COLO668 (cell line): ENCODE data around the gene LHX6.

Experiments used
- DNase-seq: peaks from one replicate; lab custom pipeline; 2025; ENCODE audit not compliant: unreplicated experiment; lab: John Stamatoyannopoulos, UW

LHX6 gene

GRCh38 chr9:122192914-122193525, 35.7 kb downstream of the LHX6 start:
- no peak for DNase-seq

GRCh38 chr9:122192261-122192875, 36.4 kb downstream of the LHX6 start:
- DNase-seq = peak; percentile 7

- DNase-seq = no peak
Measured at GRCh38 chr9:122191584-122191983, 37.2 kb downstream of the LHX6 start.

DNA sequence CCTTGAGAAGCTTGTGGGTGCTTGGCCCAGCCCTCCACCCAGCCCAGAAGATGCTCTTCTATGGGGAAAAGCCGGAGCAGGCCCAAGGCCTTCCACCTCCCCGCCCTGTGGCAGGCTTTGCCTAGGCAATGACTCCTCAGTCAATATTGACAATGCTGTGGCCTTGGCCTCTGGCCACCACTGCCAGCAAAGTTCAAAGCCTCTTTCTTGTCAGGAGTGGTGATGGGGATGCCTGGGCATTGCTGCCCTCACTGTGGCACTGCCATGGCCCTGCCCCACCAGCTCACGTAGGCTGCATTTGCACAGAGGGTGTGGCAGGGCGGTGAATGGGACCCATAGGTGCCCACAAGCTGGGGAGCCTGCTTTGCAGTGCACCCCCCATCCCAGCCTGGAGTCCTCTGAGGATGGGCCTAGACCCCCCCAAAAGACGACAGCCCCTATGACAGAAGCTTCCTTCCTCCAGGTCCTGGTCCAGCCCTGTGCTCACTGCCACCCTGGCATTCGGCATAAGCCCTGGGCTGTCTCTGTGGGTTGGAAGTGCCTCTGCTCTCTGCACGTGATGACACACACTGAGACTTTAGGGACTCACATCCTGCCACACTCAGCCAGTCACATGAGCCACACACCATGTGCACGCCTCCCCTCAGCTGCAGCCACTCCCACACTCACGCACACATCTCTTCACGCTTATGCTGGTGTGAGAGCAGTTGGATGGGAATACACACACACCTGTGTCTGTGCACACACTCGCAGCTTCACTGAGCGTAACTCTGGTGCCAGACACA, 38.0 kb downstream of the LHX6 start:
- DNase-seq = peak; percentile 50

- DNase-seq = no peak
Measured at GRCh38 chr9:122188369-122188768, 40.4 kb downstream of the LHX6 start.

DNA sequence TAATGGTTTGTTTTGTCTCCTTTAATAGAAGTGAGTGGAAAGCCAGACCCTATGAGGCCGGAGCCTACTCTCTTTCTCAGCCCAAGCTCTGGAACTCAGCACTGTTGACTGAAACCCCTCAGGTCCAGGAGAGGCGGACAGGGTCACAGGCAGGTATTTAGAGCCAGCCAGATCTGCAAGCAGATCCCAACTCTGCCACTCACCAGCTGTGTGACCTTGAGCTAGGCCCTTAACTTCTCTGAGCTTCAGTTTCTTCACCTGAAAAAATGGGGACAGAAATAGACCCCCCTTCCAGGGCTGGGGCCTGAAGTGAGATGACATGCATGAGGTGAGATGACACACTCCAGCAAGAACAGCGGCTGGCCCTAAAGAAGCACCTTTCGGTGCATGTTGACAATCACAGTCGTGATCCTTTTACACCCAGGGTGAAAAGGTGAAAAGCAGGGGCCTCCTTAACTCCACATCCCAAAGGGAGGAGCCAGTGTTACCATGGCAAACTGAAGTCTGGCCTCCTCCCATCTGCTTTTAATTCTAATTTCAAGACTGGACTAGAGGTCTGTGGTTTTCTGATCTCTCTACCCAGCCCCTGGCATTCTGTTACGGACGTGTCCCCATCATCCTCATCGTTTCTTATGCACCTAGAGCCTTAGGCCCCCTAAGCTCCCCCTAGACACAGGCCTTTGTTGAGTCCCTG, 41.8 kb downstream of the LHX6 start:
- no peak for DNase-seq

DNA sequence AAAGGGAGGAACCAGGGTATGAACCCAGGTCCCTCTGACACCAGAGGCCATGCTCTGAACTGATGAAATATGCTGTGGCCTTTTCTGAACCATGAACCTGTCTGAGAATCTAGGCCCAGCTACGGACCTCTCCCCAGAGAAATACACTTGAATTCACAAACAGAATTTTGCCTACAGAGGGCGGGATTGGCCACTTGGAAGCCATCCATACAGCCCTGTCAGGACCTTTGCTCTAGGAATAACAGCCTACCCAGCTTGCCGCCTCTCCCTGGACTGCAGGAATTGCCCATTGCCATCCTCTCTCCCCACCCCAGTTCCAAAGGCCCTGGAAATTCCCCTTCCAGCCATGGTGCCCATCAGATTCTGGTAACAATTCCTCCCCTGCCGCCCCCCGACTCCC, 42.5 kb downstream of the LHX6 start:
- no peak for DNase-seq

GRCh38 chr9:122184551-122184950, 44.2 kb downstream of the LHX6 start:
- DNase-seq = no peak

DNA sequence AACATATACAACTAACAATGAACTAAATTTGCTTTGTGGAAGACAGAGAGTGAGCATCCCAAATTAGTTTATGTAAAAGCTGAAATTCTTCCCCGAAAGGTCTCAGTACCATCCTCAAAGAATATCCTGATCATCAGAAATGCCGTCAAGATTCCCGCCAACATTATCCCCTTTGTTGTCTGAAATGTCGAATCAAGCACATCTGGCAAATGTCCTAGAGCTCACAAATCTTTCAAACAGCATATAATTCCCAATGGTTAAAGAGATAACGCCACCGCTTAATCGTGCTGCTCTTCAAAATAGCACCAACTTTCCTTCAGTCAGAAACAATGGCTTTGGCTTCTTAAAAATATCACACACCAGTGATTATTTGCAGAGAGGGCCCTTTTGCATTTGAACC, 45.3 kb downstream of the LHX6 start:
- DNase-seq = no peak

DNA sequence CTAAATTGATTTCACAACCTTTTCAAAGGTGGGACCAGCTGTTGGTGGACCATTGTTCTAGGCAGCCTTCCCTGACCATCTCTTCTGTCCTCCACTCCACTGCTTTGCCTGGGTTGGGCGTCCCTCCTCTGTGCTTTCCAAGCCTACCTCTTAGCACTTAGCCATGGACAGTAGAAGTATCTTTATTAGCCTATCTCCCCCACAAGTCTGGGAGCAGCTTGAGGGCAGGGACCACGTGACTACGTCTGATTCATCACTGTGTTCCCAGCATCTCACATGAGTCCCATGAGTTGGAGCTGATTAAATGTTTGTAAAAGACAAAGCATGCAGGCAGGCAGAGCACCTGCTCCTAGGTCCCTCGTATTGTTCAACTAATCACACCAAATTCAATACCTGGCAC, 48.1 kb downstream of the LHX6 start:
- DNase-seq = peak; percentile 71

DNA sequence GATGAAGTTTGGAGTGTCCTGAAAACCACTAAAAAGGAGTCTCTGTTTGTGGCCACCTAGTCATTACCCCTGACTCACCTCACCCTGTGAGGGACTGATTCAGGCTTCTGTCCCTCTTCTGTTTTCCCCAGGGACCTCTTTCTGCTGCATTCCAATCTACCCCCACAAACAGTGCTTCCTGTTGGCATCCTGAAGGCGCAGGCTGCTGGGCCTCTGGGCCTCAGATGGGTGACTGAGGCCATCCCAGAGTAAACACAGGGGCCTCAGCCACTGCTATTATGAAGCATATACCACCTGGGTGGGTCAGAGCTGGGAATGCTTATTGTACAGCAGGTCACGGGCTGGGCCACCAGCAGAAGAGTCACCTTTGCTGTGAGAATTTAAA, 49.1 kb downstream of the LHX6 start:
- DNase-seq = peak; percentile 7

DNA sequence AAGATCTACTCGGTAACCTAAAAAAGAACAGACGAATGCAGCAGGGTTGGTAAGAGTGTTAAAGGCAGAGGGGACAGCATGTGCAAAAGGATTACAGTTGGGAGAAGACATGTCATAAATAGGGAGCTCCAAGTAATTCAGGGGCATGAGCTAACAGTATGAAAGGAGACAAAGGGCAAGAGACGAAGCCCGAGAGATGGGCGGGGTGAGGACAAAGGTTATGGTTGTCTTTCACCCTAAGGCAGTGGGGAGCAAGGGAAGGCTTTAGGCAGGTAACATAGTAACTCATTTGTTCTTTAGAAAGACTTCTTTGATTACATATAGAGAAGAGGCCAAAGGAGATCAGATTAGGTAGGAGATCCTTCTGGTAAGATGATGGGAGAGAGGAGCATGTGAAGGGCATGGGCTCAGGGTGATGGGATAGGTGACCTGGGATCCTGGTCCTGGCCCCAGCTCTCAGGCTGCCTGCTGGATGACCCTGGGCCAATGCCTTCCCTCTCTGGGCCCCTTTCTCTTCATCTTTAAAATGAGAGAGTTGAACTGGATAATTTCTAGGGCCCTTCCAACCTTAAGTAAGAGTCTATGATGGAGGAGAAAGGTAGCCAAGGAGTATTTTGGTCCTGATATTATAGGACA, 49.6 kb downstream of the LHX6 start:
- DNase-seq = no peak

- DNase-seq = no peak
Measured at GRCh38 chr9:122176916-122177315, 51.8 kb downstream of the LHX6 start.

DNA sequence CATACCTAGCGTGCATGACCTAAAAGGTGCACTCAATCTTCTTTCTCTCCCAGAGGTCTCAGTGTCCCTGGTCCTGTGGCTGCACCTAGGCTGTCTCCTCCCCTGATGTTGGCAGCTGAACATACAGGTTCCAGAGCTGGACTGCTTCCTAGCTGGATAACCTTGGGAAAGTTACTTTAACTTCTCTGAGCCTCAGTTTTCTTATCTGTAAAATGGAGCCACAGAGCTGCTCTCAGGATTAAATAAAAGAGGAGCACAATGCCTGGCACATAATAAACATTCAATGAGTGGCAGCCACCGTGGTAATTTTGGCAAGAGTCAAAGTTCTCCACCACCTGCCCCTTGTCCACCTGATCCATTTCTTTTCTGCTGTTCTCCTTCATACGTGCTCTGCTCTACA, 55.1 kb downstream of the LHX6 start:
- DNase-seq = no peak

DNA sequence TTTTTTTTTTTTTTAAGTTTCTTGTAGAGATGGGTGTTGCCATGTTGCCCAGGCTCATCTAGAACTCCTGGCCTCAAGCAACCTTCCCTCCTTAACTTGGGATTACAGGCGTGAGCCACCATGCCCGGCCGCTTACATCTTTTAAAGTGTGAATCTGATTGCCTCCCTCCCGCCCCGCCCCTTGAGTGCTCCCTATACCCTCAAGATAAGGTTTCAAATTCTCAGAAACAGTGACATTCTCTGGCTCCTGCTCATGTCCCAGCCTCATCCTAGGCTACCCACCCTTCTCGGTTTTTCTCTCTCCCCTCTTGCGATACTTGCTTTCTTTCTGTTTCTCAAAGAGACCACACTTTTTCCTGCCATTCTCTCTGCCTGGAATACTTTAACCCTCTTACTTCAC, 56.6 kb downstream of the LHX6 start:
- no peak for DNase-seq

- DNase-seq = no peak
Measured at GRCh38 chr9:122168356-122168755, 60.4 kb downstream of the LHX6 start.

GRCh38 chr9:122164286-122164685, 64.5 kb downstream of the LHX6 start:
- DNase-seq = no peak

DNA sequence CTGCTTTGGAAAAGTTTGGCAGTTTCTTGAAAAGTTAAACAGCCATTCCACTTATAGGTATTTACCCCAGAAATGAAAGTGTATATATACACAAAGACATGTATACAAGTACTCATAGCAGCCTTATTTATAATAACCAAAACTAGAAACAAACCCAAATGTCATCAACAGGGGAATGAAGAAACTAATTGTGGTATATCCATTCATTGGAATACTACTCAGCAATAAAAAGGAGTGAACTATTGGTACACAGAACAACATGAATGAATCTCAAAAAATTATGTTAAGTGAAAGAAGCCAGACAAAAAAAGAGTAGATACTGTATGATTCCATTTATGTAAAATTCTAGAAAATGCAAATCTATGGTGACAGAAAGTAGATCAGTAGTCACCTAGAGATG, 66.3 kb downstream of the LHX6 start:
- DNase-seq = no peak

DNA sequence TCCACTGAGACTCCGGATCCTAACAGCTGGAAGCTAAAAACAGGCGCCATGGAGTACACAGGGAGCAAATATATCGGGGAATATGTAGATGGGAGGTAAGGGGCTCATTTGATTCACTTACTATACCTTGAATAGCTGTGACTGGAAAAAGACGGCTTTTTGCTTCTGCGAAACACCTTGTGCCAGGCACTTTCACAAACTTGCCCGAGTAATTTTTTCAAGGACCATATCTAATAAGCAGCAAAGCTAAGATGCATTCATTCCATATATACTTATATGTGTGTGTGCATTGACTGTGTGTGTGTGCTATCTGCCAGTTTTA, 68.9 kb downstream of the LHX6 start:
- no peak for DNase-seq

GRCh38 chr9:122159026-122159924, 69.5 kb downstream of the LHX6 start, which contains the start of the genes MORN5 and NDUFA8:
MORN5 (plus strand) TSS chr9:122159908; CDS start chr9:122159973, 65 bp downstream.
NDUFA8 (minus strand) TSS chr9:122159779; CDS start chr9:122159677, 102 bp downstream.
- peak; percentile 98 for DNase-seq
